Esophagus muscularis mucosa (tissue), 4 donors: ENCODE data around the gene MATN1.

Experiments
- CTCF ChIP-seq, 3 experiments: fragments of 200-600 bp in 2 of 3; fragments of 450-650 bp in 1 of 3; sonication (generic) in 2 of 3; IDR thresholded peaks; one replicate each; pipeline ENCODE4 v1.5.1; 2017 to 2019; ENCODE audit warnings: antibody characterized with exemption in 3 of 3, mild to moderate bottlenecking in 2 of 3, moderate library complexity in 1 of 3
- EP300 ChIP-seq: sonication (generic); formaldehyde crosslinking; IDR thresholded peaks from one replicate; pipeline ENCODE4 v1.6.1; 2017; ENCODE audit warnings: antibody characterized with exemption
- POLR2A ChIP-seq: fragments of 450-650 bp; IDR thresholded peaks from one replicate; pipeline ENCODE4 v1.6.1; 2017; ENCODE audit warnings: antibody characterized with exemption, moderate library complexity, mild to moderate bottlenecking, low read depth

- TF ChIP-seq CTCF (IDR thresholded peaks at IDR 0.05) (no peak), POLR2A (no peak), EP300 (no peak)
These were observed 1.5 kb upstream of the MATN1 start for GRCh38 chr1:30724655-30725421.
